Measurements from ENCODE around the gene DDA1.
A peak's percentile ranks its signal among the peaks of the same experiment; 100 is the strongest.

The DDA1 gene

GRCh38 chr19:17300992-17301619 is 8.3 kb upstream of the DDA1 start:
- DNase-seq (ENCODE audit: low read depth) = no peak
- H3K4me3 ChIP-seq (ENCODE audit: low read depth, low read length) = no peak overlapping the region
- in situ Hi-C loops (cut with HindIII; ENCODE audit: low sequenced_read_pairs) = loop anchor here (25.0 kb wide), 1 partner anchor 139 kb away; no protein-coding TSS in a partner anchor
- no peak for TF ChIP-seq CTCF (IDR thresholded peaks at IDR 0.05; ENCODE audit: low read depth, low read length, missing control alignments)

GRCh38 chr19:17302391-17303166 is 6.8 kb upstream of the DDA1 start:
- H3K4me3 ChIP-seq (ENCODE audit: low read depth, low read length) = peak overlapping the region; percentile 67
- in situ Hi-C loops (cut with HindIII; ENCODE audit: low sequenced_read_pairs) = loop anchor here (25.0 kb wide), 1 partner anchor 140 kb away; no protein-coding TSS in a partner anchor
- TF ChIP-seq CTCF (IDR thresholded peaks at IDR 0.05; ENCODE audit: low read depth, low read length, missing control alignments) = no peak
- no peak for DNase-seq (ENCODE audit: low read depth)

GRCh38 chr19:17303167-17303939 is 6.0 kb upstream of the DDA1 start, which contains the start of gene ABHD8:
Gene ABHD8 (minus strand): TSS chr19:17303425. CDS start chr19:17301616, 1,809 bp downstream.
- peak; percentile 88 for DNase-seq (ENCODE audit: low read depth)
- in situ Hi-C loops (cut with HindIII; ENCODE audit: low sequenced_read_pairs) = loop anchor here (25.0 kb wide), 1 partner anchor 141 kb away; no protein-coding TSS in a partner anchor
- peak; percentile 45 for TF ChIP-seq CTCF (IDR thresholded peaks at IDR 0.05; ENCODE audit: low read depth, low read length, missing control alignments)
- peak within 1 kb of the TSS; percentile 67 for H3K4me3 ChIP-seq (ENCODE audit: low read depth, low read length)

- no peak overlapping the region for H3K4me3 ChIP-seq (ENCODE audit: low read depth, low read length)
- in situ Hi-C loops (cut with HindIII; ENCODE audit: low sequenced_read_pairs) = loop anchor here (25.0 kb wide), 1 partner anchor 142 kb away; no protein-coding TSS in a partner anchor
- DNase-seq (ENCODE audit: low read depth) = no peak
- no peak for TF ChIP-seq CTCF (IDR thresholded peaks at IDR 0.05; ENCODE audit: low read depth, low read length, missing control alignments)
Measured at GRCh38 chr19:17303940-17304267, 5.5 kb upstream of the DDA1 start.

GRCh38 chr19:17304386-17305215 is 4.8 kb upstream of the DDA1 start:
- DNase-seq (ENCODE audit: low read depth) = no peak
- TF ChIP-seq CTCF (IDR thresholded peaks at IDR 0.05; ENCODE audit: low read depth, low read length, missing control alignments) = no peak
- H3K4me3 ChIP-seq (ENCODE audit: low read depth, low read length) = no peak overlapping the region
- in situ Hi-C loops (cut with HindIII; ENCODE audit: low sequenced_read_pairs) = loop anchor here (25.0 kb wide), 1 partner anchor 142 kb away; no protein-coding TSS in a partner anchor
